Esophagus muscularis mucosa (tissue), 4 donors: ENCODE data around the gene CFAP99.
"Not testable (repeated sequence)": the region's sequence is repeated elsewhere in the genome, so short reads cannot be mapped to it uniquely, and the experiment has no call there.

ENCODE experiments used
- CTCF ChIP-seq, 3 experiments: fragments of 200-600 bp in 2 of 3; fragments of 450-650 bp in 1 of 3; sonication (generic) in 2 of 3; IDR thresholded peaks; one replicate each; pipeline ENCODE4 v1.5.1; 2017 to 2019; ENCODE audit warnings: antibody characterized with exemption in 3 of 3, mild to moderate bottlenecking in 2 of 3, moderate library complexity in 1 of 3
- EP300 ChIP-seq: sonication (generic); formaldehyde crosslinking; IDR thresholded peaks from one replicate; pipeline ENCODE4 v1.6.1; 2017; ENCODE audit warnings: antibody characterized with exemption
- POLR2A ChIP-seq: fragments of 450-650 bp; IDR thresholded peaks from one replicate; pipeline ENCODE4 v1.6.1; 2017; ENCODE audit warnings: antibody characterized with exemption, moderate library complexity, mild to moderate bottlenecking, low read depth
- POLR2AphosphoS5 ChIP-seq, 2 donors: sonication (generic); formaldehyde crosslinking; IDR thresholded peaks; one replicate each; pipeline ENCODE4 v1.6.1; 2017; ENCODE audit warnings: antibody characterized with exemption in 2 of 2

GRCh38 chr4:2465544-2465943 lies 46.8 kb downstream of the CFAP99 start:
- not testable (repeated sequence) for TF ChIP-seq CTCF (IDR thresholded peaks at IDR 0.05); POLR2AphosphoS5 (IDR thresholded peaks at IDR 0.05); EP300; POLR2A
